Islet precursor cell (in vitro differentiated cells): Measurements from ENCODE around the gene USF2.

Source experiments
- DNase-seq: peaks from one replicate; pipeline ENCODE4 v3.0.0-alpha.2; 2018

Gene USF2

DNA sequence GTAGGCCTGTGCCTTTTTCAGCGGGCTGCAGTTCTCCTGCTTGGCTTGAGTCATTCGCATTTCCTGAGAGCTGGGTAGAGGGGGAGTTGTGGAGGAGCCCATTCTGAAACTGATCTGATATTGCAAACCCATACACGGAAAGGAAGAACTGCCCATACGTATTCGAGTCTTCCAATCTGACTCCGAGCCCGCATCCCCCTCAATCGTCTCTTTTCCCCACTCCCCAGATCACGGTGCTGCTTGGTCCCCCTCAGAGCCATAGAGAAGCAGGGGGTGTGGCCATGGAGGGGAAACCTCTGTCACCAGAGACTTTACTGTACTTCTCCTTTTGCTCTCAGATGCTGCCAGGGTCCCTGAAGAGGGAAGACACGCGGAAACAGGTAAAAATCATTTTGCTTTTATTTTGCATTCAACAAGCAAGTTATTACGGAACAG lies 60.1 kb downstream of the USF2 start, which contains the start of gene CD22:
Gene CD22 (plus strand): TSS at position 337 of the 435 bp plus-strand sequence. CDS start 2,854 bp downstream, outside the sequence.
- DNase-seq: no peak

DNA sequence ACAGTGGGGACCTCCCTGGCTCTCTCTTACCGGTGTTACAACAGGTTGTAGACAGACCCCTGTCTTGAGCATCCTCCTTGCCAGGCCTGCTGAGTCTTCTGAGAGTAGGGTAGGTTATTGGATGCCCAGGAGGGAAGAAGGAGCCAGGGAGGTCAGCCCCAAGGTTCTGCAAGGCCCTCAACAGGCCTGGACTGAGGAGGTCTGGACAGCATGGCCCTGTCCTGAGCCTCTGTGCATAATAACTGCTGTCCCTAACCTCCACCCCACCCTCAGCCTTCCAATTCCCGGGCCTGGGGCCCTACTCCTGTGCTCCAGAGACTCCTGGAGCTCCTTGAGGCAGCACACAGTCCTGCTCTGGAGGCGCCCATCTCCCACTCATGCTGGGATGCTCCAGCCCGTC lies 60.6 kb downstream of the USF2 start:
- DNase-seq: no peak
